Endothelial cell of umbilical vein (primary cell): ENCODE data around the gene SPACA7.

Experiments used
- EZH2 ChIP-seq: IDR thresholded peaks from 2 replicates; pipeline ENCODE4 v1.6.1; 2012; ENCODE audit warnings: borderline replicate concordance, low read depth, mild to moderate bottlenecking, moderate library complexity, low read length, inconsistent platforms; ENCODE audit not compliant: severe bottlenecking
- FOS ChIP-seq: IDR thresholded peaks from 2 replicates; pipeline ENCODE4 v1.6.1; 2011; ENCODE audit warnings: mild to moderate bottlenecking, low read length, moderate library complexity, borderline replicate concordance; ENCODE audit not compliant: insufficient read depth
- GATA2 ChIP-seq: IDR thresholded peaks from 2 replicates; pipeline ENCODE4 v1.7.0; 2011; ENCODE audit warnings: low read depth, mild to moderate bottlenecking, moderate library complexity, mixed read lengths, low read length; ENCODE audit not compliant: insufficient read length, insufficient read depth
- JUN ChIP-seq: IDR thresholded peaks from 2 replicates; pipeline ENCODE4 v1.6.1; 2011; ENCODE audit warnings: borderline replicate concordance, low read depth; ENCODE audit not compliant: insufficient read length, insufficient read depth
- MYC ChIP-seq: IDR thresholded peaks from one replicate; pipeline ENCODE4 v1.6.1; 2011; ENCODE audit warnings: mild to moderate bottlenecking, low read depth, low read length
- POLR2A ChIP-seq: IDR thresholded peaks from 2 replicates; pipeline ENCODE4 v1.6.1; 2012; ENCODE audit warnings: low read depth, mild to moderate bottlenecking, control low read depth, low read length
- POLR2AphosphoS5 ChIP-seq: IDR thresholded peaks from 2 replicates; pipeline ENCODE4 v1.6.1; 2012; ENCODE audit warnings: low read depth, mild to moderate bottlenecking, control low read depth, low read length, moderate library complexity; ENCODE audit not compliant: insufficient read depth
- TF ChIP-seq, protein P1 (sequence below), 2 donors: IDR thresholded peaks; 1 replicate in 1 of 2; 2 replicates in 1 of 2; pipeline ENCODE4 v1.5.1; 2011; ENCODE audit warnings: low read length in 2 of 2, mild to moderate bottlenecking in 2 of 2, moderate library complexity in 2 of 2, control low read depth in 1 of 2, inconsistent platforms in 1 of 2, low read depth in 1 of 2; ENCODE audit not compliant: insufficient read depth in 1 of 2; ENCODE audit errors: extremely low read depth in 1 of 2
- TF ChIP-seq, protein P2 (sequence below): IDR thresholded peaks from 2 replicates; pipeline ENCODE4 v1.6.1; 2011; ENCODE audit not compliant: insufficient read depth, insufficient read length

DNA sequence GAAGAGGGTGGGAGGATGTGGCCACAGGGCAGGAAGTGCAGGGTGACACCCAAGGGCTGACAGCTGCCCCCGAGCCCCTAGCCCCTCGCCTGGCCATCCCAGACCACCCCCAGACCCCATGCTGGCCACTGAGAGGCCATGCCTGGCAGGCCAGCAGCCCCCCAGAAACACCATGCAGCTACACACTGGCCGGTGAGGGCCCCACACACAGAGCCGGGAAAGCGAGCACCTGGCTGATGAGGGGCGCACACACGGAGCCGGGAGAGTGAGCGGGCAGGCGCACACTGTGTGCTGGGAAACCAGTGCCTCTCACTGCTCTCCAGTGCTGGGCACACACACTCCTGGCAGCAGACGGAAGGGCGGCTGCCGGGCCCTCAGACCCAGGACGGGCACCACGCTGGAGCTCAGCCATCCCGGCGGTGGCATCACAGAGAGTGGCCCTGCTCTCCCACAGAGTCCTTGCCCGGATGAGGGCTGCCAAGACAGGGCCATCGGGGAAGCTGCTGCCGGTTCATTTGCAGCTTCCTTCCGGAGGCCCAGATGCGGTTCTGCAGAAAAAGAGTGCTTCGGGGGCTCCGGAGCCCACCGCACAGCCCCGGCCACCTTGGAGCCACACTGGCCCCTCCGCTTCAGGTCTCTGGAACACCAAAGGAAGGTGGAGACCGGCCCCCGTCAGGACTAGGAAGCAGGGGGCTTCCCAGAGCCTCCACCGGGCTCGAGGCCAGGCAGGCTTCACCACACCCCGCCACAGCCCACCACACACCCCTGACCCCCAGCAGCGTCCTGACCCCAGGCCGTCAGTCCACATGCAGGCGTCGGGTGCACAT lies 76.4 kb downstream of the SPACA7 start:
- TF ChIP-seq, protein P1, sequence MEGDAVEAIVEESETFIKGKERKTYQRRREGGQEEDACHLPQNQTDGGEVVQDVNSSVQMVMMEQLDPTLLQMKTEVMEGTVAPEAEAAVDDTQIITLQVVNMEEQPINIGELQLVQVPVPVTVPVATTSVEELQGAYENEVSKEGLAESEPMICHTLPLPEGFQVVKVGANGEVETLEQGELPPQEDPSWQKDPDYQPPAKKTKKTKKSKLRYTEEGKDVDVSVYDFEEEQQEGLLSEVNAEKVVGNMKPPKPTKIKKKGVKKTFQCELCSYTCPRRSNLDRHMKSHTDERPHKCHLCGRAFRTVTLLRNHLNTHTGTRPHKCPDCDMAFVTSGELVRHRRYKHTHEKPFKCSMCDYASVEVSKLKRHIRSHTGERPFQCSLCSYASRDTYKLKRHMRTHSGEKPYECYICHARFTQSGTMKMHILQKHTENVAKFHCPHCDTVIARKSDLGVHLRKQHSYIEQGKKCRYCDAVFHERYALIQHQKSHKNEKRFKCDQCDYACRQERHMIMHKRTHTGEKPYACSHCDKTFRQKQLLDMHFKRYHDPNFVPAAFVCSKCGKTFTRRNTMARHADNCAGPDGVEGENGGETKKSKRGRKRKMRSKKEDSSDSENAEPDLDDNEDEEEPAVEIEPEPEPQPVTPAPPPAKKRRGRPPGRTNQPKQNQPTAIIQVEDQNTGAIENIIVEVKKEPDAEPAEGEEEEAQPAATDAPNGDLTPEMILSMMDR (IDR thresholded peaks at IDR 0.05; ENCODE audit: extremely low read depth in 1 of 2, insufficient read depth in 1 of 2, low read depth in 1 of 2, low read length in 2 of 2): no peak
- no peak for TF ChIP-seq POLR2A
- no peak for TF ChIP-seq POLR2AphosphoS5
- no peak for TF ChIP-seq EZH2
- TF ChIP-seq FOS: no peak
- TF ChIP-seq MYC: no peak
- no peak for TF ChIP-seq JUN
- TF ChIP-seq, protein P2, sequence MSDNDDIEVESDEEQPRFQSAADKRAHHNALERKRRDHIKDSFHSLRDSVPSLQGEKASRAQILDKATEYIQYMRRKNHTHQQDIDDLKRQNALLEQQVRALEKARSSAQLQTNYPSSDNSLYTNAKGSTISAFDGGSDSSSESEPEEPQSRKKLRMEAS: no peak
- no peak for TF ChIP-seq GATA2
